Activated CD4-positive, alpha-beta memory T cell treated with anti-CD3 and anti-CD28 coated beads for 36 hours (primary cell): ENCODE measurements around the gene ISG20. TPM values are rescaled to one million over a fixed set of nuclear protein-coding genes. Genes with fewer than 3 reads are reported as not detected.

Experiments used
- CTCF ChIA-PET: fragments of 350-600 bp; sonication (Branson Sonifier 250); formaldehyde crosslinking; loops from one replicate; lab custom pipeline; 2021; ENCODE audit warnings: antibody characterized with exemption, inconsistent platforms; lab: Charles Lee
- POLR2A ChIA-PET: fragments of 350-600 bp; sonication (Branson Sonifier 250); formaldehyde crosslinking; loops from one replicate; lab custom pipeline; 2021; ENCODE audit warnings: antibody characterized with exemption; lab: Charles Lee
- DNase-seq: peaks from one replicate; pipeline ENCODE4 v3.0.0-alpha.2; 2020
- H3K27ac Mint-ChIP-seq: one replicate; pipeline ENCODE4 v1.8.0; 2021; ENCODE audit warnings: mixed read lengths
- H3K27me3 Mint-ChIP-seq: one replicate; pipeline ENCODE4 v1.8.0; 2021; ENCODE audit warnings: mixed read lengths
- H3K36me3 Mint-ChIP-seq: one replicate; pipeline ENCODE4 v1.8.0; 2021; ENCODE audit warnings: mixed read lengths
- H3K4me1 Mint-ChIP-seq: one replicate; pipeline ENCODE4 v1.8.0; 2021; ENCODE audit warnings: low read depth, mixed read lengths
- H3K4me3 Mint-ChIP-seq: one replicate; pipeline ENCODE4 v1.8.0; 2021; ENCODE audit warnings: mild to moderate bottlenecking, mixed read lengths
- H3K9me3 Mint-ChIP-seq: one replicate; pipeline ENCODE4 v1.8.0; 2021; ENCODE audit warnings: mixed read lengths
- intact Hi-C: fragments of 100-400 bp; cut with micrococcal nuclease; formaldehyde crosslinking; loops from one replicate; pipeline ENCODE4 v1.15.1; 2023
- microRNA-seq: library from miRNA; unstranded; fragments of <30 nt; microRNA quantifications from one replicate; pipeline ENCODE4 v1.2.0, GENCODE V29; 2022; ENCODE audit warnings: borderline number of aligned reads, borderline microRNAs expressed, borderline replicate concordance
- total RNA-seq, 2 experiments: library from RNA; stranded (reverse); gene quantifications; one replicate each; pipeline ENCODE4 v1.2.3, GENCODE V29; 2021

The ISG20 gene
- total RNA-seq, 2 experiments from 2014 or later = 68.2 to 74.5 TPM

- H3K4me1 Mint-ChIP-seq = peaks cover 6% of the 10 kb centered on the region
- no peaks in the 10 kb centered on the region for H3K9me3 Mint-ChIP-seq
- no peaks in the 10 kb centered on the region for H3K36me3 Mint-ChIP-seq
- peaks cover 9% of the 10 kb centered on the region for H3K27me3 Mint-ChIP-seq
- no peak for DNase-seq
- CTCF ChIA-PET = interaction anchor here (0.6 to 1.2 kb wide), 2 partner anchors 76 to 315 kb away, joined by 3 read pairs; no protein-coding TSS in a partner anchor
- H3K4me3 Mint-ChIP-seq = no peak overlapping the region
- intact Hi-C loops = loop anchor here (2.0 to 10.0 kb wide), 2 partner anchors 76 to 104 kb away; partner anchors contain the start of gene ACAN
- POLR2A ChIA-PET = no interaction called here
- no peak overlapping the region for H3K27ac Mint-ChIP-seq
Measured at GRCh38 chr15:88700716-88701115, 61.9 kb downstream of the ISG20 start.

GRCh38 chr15:88701561-88702095, 62.8 kb downstream of the ISG20 start:
- no peaks in the 10 kb centered on the region for H3K9me3 Mint-ChIP-seq
- H3K27me3 Mint-ChIP-seq = peaks cover 15% of the 10 kb centered on the region
- peaks cover 11% of the 10 kb centered on the region for H3K4me1 Mint-ChIP-seq
- intact Hi-C loops = loop anchor here (2.0 to 10.0 kb wide), 2 partner anchors 77 to 103 kb away; partner anchors contain the start of gene ACAN
- H3K36me3 Mint-ChIP-seq = no peaks in the 10 kb centered on the region
- H3K4me3 Mint-ChIP-seq = no peak overlapping the region
- H3K27ac Mint-ChIP-seq = no peak overlapping the region
- DNase-seq = peak; percentile 50
- POLR2A ChIA-PET = no interaction called here
- CTCF ChIA-PET = interaction anchor here (1.2 kb wide), 1 partner anchor 77 kb away, joined by 3 read pairs; no protein-coding TSS in a partner anchor

- Mint-ChIP-seq H3K36me3 (no peaks in the 10 kb centered on the region), H3K4me1 (peaks cover 11% of the 10 kb centered on the region), H3K4me3 (no peak overlapping the region), H3K27me3 (peaks cover 21% of the 10 kb centered on the region), H3K27ac (no peak overlapping the region), H3K9me3 (no peaks in the 10 kb centered on the region)
- intact Hi-C loops = loop anchor here (10.0 kb wide), 1 partner anchor 102 kb away; the partner anchor contains the start of gene ACAN
- CTCF ChIA-PET = no interaction called here
- no peak for DNase-seq
- POLR2A ChIA-PET = no interaction called here
Measured at GRCh38 chr15:88702983-88703382, 64.2 kb downstream of the ISG20 start.

GRCh38 chr15:88703533-88703932, 64.7 kb downstream of the ISG20 start:
- DNase-seq = no peak
- no peak overlapping the region for H3K27ac Mint-ChIP-seq
- peaks cover 11% of the 10 kb centered on the region for H3K4me1 Mint-ChIP-seq
- ChIA-PET POLR2A (no interaction called here), CTCF (interaction anchor here (0.6 to 1.1 kb wide), 3 partner anchors 73 to 79 kb away, joined by 3 to 6 read pairs (median 3); no protein-coding TSS in a partner anchor)
- no peaks in the 10 kb centered on the region for H3K36me3 Mint-ChIP-seq
- peaks cover 21% of the 10 kb centered on the region for H3K27me3 Mint-ChIP-seq
- no peak overlapping the region for H3K4me3 Mint-ChIP-seq
- intact Hi-C loops = loop anchor here (10.0 kb wide), 1 partner anchor 101 kb away; the partner anchor contains the start of gene ACAN
- no peaks in the 10 kb centered on the region for H3K9me3 Mint-ChIP-seq

- Mint-ChIP-seq H3K9me3 (no peaks in the 10 kb centered on the region), H3K4me1 (peaks cover 11% of the 10 kb centered on the region), H3K36me3 (no peaks in the 10 kb centered on the region), H3K27me3 (peaks cover 24% of the 10 kb centered on the region), H3K27ac (no peak overlapping the region), H3K4me3 (peak overlapping the region; percentile 36)
- CTCF ChIA-PET = no interaction called here
- DNase-seq = peak; percentile 10
- intact Hi-C loops = loop anchor here (10.0 kb wide), 1 partner anchor 100 kb away; the partner anchor contains the start of gene ACAN
- POLR2A ChIA-PET = no interaction called here
Measured at GRCh38 chr15:88704791-88705768, 66.3 kb downstream of the ISG20 start.

GRCh38 chr15:88705769-88706165, 67.0 kb downstream of the ISG20 start:
- CTCF ChIA-PET = no interaction called here
- Mint-ChIP-seq H3K27me3 (peaks cover 24% of the 10 kb centered on the region), H3K9me3 (no peaks in the 10 kb centered on the region), H3K27ac (no peak overlapping the region), H3K4me1 (peaks cover 11% of the 10 kb centered on the region), H3K4me3 (peak overlapping the region; percentile 16), H3K36me3 (no peaks in the 10 kb centered on the region)
- intact Hi-C loops = loop anchor here (10.0 kb wide), 1 partner anchor 99 kb away; the partner anchor contains the start of gene ACAN
- POLR2A ChIA-PET = no interaction called here
- no peak for DNase-seq

Small RNA genes lying within 50 kb of the gene (microRNA-seq; reads per million reads assigned to microRNA genes)
- gene MIR1179 (not detected), gene MIR3529 (not detected), gene MIR7-2 (not detected)

Other genes starting within 250 kb of the ISG20 start
- 10 to 100 TPM; 29.6 to 34.2 TPM for gene MRPL46, start 171.6 kb upstream of the ISG20 start, total RNA-seq
- 10 to 100 TPM; 54.9 to 56.4 TPM for gene MRPS11, start 171.3 kb upstream of the ISG20 start, total RNA-seq
- gene DET1, start 92.3 kb upstream of the ISG20 start, total RNA-seq = 1 to 10 TPM; 1.9 to 2.2 TPM
- 10 to 100 TPM; 55.5 to 55.7 TPM for gene AEN, start 17.7 kb upstream of the ISG20 start, total RNA-seq
- gene ACAN, start 164.4 kb downstream of the ISG20 start, total RNA-seq = not detected